ACHN (cell line): ENCODE data around the gene DPM3.
A peak's percentile ranks its signal among the peaks of the same experiment; 100 is the strongest.
"Not testable (repeated sequence)": the region's sequence is repeated elsewhere in the genome, so short reads cannot be mapped to it uniquely, and the experiment has no call there.

ENCODE experiments used
- DNase-seq: peaks from one replicate; pipeline ENCODE4 v3.0.0-alpha.2; 2015
- in situ Hi-C: cut with HindIII; loops from 2 replicates; pipeline ENCODE4 v1.10.0; 2017; ENCODE audit warnings: low sequenced_read_pairs, low pct_ligation_motif_present, low pct_unique_long_range_greater_than_20kb

DPM3 gene, protein sequence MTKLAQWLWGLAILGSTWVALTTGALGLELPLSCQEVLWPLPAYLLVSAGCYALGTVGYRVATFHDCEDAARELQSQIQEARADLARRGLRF

DNA sequence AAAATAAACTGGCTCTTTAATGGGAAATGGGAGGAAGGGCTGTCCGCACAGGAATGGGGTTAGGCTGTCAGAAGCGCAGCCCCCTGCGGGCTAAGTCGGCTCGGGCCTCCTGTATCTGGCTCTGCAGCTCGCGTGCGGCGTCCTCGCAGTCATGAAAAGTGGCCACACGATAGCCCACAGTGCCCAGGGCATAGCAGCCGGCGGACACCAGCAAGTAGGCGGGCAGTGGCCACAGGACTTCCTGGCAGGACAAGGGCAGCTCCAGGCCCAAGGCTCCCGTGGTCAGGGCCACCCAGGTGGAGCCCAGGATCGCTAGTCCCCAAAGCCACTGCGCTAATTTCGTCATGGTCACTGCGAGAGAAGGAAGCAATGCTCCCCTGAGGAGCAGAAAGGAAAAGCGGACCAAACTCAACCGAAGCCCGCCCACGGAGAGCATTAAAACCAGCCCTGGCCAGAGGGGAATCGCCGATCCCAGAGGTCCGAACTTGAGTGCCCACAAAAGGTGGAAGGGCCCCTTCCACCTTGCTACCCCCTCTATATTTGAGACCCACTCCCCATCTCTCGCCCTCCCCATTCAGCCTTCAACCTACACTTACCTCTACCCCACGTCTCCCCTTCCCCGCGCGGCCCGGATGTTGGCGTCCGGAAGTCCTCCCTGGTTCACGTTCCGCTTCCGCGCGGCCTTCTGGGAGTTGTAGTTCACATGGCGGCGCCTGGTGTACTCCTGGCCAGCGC is at the start of gene DPM3:
Gene DPM3, minus strand, starts transcription at position 637 of the 735 bp plus-strand sequence. Its CDS starts 291 bp downstream, at position 346.
- in situ Hi-C loops: no loop called here
- peak; percentile 87 for DNase-seq

DNA sequence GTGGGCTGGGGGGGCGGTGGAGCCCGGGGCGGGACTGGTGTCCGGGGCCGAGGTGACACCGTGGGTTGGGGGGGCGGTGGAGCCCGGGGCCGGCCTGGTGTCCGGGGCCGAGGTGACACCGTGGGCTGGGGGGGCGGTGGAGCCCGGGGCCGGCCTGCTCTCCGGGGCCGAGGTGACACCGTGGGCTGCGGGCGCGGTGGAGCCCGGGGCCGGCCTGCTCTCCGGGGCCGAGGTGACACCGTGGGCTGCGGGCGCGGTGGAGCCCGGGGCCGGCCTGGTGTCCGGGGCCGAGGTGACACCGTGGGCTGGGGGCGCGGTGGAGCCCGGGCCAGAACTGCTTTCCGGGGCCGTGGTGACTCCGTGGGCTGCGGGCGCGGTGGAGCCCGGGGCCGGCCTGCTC is 49.6 kb upstream of the DPM3 start:
- in situ Hi-C loops, DNase-seq: not testable (repeated sequence)

GRCh38 chr1:155188268-155188667 is 47.9 kb upstream of the DPM3 start:
- DNase-seq: no peak
- in situ Hi-C loops: no loop called here

DNA sequence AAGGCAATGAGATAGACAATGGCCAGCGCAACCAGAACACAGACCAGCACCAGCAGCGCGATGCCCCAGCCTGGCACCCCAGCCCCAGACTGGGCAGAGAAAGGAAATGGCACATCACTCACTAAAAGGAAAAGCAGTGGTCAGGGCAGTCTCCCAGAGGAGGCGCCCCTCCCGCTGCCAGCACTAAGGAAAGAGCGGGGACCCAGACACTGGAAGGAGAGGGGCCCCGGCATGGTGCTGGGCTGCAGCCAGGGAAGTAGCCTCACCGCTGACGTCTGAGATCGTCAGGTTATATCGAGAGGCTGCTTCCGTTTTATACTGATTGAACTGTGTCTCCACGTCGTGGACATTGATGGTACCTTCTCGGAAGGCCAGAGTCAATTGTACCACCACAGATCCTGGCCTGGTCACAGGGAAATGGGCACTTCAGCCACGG is 47.1 kb upstream of the DPM3 start:
- DNase-seq: no peak
- in situ Hi-C loops: no loop called here

- no peak for DNase-seq
- in situ Hi-C loops: no loop called here
Observed at GRCh38 chr1:155186794-155187455, 46.6 kb upstream of the DPM3 start.

GRCh38 chr1:155186067-155186793 is 45.9 kb upstream of the DPM3 start:
- DNase-seq: no peak
- in situ Hi-C loops: no loop called here

DNA sequence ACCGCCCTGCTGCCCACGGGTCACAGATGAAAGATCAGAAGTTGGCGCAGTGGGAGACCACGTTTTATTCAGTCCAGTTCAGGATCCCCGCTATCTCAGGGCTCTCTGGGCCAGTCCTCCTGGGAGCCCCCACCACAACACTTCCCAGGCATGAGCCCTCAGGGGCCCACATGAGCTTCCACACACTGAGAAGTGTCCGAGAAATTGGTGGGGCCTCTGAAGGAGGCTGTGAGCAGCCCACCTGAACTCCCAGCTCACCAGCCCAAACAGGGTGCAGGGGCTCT is 45.4 kb upstream of the DPM3 start:
- in situ Hi-C loops: no loop called here
- no peak for DNase-seq

GRCh38 chr1:155184835-155185782 is 44.8 kb upstream of the DPM3 start:
- in situ Hi-C loops: no loop called here
- DNase-seq: no peak

DNA sequence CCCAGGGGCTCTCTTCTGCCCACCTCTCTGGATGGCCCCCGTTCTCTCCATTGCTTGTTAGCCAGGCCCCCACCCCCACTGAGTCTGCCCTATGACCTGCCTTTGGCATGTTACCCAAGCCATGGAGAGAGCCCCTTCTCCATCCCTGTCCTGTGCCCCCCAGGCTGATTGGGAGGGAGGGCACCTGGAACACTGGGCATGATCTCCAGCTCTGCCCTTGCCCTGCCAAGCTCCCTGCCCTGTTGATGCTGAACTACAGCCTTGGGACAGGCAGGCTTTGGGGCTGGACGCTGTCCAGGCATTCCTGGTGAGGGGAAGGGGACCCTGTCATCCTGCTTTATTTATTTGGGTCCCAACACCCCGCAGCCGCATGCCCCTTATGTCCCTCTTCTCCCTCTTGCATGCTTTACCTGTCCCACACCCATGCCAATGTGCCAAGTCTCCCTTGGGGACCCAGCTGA is 44.0 kb upstream of the DPM3 start:
- in situ Hi-C loops: no loop called here
- no peak for DNase-seq

- no peak for DNase-seq
- in situ Hi-C loops: no loop called here
Observed at GRCh38 chr1:155183775-155184221, 43.5 kb upstream of the DPM3 start.

- no peak for DNase-seq
Observed at GRCh38 chr1:155182052-155182550, 41.8 kb upstream of the DPM3 start.

GRCh38 chr1:155181371-155182051 is 41.2 kb upstream of the DPM3 start:
- no peak for DNase-seq
- in situ Hi-C loops: no loop called here

More at GRCh38 chr1:155182052-155182550, 41.8 kb upstream of the DPM3 start:
- in situ Hi-C loops: no loop called here

DNA sequence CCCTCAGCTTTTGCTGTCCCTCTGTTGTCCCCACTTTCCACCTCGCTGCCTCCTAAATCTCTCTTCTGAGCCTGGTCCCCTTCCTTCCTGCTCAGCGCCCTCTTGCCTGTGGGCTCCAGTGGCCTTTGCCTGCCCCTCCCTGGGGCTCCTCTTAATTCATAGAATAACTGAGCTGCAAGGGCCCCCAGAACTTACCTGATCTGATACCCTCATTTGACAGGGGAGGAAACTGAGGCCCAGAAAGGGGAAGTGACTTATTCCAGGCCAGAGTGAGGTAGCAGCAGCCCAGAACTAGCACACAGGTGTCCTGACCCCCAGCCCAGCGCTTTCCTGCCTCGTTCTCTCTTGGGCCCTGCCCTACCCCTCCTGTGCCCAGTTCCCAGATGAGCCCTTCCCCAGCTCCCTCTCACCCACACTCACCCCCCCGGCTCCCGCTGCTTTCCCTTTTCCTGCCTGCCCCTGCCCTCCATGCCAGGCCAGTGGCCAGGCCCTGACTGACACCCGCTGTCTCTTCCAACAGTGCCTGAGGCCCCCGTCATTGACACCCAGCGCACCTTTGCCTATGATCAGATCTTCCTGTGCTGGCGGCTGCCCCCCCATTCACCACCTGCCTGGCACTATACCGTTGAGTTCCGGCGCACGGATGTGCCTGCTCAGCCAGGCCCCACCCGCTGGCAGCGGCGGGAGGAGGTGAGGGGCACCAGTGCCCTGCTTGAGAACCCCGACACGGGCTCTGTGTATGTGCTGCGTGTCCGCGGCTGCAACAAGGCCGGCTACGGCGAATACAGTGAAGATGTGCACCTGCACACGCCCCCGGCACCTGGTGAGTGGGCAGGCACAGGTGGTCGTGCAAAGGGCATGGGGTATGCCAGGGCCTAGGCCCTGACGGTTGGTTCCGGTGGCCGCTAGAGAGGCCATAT is 39.0 kb upstream of the DPM3 start:
- in situ Hi-C loops: no loop called here

GRCh38 chr1:155178441-155179111 is 38.2 kb upstream of the DPM3 start:
- DNase-seq: no peak
- in situ Hi-C loops: no loop called here

More for the DNA sequence above, 39.0 kb upstream of the DPM3 start:
- no peak for DNase-seq

GRCh38 chr1:155177918-155178281 is 37.6 kb upstream of the DPM3 start:
- no peak for DNase-seq
- in situ Hi-C loops: no loop called here
